ENCODE measurements around the gene IGFN1.

IGFN1 gene

DNA sequence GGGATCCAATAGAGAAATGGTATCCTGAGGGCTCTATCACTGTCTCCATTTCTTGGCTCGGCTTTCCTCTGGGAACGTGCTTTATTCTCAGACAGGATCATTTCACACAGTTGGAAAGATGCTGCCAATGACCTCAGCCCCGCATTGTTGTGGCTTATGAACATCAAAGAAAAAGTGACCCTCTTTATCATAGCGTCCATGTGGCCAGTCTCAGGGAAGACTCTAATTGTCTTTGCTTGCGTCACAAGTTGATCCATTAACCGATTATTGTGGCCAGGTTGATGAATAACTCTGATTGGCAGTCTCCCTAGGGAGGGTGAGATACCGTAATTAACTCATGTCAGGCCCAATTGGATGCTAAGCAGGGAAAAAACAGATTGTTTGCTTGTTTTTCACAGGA is 26.0 kb upstream of the IGFN1 start:
- DNase-seq, result no peak

DNA sequence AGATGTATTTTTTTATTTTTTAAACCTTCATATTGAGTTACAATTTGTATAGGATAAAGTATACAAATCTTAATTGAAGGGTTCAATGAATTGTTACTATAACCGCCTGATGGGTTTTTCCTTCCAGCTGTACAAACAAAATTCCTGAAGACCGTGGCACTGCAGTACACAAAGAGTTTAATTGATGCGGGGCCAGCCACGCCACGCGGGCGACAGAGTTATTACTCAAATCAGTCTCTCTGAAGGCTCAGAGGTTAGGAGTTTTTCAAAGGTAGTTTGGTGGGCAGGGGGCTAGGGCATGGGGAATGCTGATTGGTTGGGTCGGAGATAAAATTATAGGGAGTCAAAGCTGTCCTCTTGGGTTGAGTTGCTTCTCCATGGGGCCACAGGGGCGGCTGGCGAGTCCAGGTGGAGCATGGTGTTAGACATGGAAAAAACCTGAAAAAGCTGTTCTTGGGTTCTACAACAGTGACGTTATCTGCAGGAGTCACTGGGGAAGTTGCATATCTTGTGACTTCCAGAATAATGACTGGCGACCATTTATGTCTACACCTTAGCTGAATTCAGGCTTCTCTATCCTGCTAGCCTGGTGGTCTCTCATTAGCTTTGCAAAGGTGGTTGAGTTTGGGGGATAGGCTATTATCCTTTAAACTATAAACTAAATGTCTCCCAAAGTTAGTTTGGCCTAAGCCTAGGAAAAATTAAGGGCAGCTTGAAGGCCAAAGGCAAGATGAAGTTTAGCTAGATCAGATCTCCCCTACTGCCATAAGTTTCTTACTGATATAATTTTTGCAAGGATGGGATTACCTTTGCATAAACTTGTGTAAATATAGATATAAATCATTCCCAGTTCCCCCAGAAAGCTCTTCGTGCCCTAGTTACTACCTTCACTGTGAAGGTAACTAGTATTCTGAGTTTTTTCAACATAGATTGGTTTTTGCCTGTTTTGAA is 23.3 kb upstream of the IGFN1 start:
- no peak for DNase-seq

DNA sequence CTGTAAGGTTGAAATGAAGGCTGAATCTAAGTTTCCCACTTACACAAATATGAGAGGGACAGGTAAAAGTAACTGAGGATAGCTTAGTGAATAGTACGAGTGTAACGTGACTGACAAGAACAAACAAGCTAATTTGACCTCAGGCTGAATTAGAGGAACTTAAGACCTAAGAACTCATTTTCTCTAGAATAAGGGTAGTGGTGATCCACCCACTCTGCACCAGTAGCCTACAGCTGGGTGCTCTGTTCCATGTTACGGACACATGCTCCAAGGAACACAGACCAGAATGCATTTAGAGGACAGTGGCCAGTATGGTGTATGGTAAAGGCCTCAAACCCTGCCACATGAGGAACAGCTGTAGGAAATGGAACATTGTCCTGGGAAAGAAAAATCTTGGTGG is 21.4 kb upstream of the IGFN1 start:
- no peak for DNase-seq

DNA sequence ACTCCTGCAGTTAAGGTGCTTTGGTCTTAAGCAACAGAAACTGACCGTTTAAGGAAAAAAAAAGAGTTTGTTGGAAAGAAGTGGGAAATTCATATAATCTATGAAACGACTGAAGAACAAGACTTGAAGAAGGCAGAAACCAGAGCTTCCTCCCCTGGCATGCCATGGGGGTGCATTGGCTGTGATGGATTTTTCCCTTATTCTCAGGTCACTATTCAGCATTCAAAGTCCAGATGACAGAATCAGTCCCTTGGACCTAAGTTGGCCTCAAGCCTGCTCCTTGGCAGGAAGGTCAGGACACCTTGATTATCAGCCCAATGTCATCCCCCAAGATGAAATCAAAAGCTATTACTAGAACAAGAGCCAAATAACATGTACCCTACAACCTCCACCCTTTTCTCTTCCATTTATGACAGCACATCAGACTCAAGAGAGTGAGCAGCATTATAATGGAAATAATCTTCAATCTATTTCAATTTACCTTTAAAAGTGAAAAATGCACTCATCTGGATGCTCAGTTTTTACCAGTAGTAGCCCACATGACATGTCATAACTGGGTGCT is 20.6 kb upstream of the IGFN1 start:
- DNase-seq, result no peak

DNA sequence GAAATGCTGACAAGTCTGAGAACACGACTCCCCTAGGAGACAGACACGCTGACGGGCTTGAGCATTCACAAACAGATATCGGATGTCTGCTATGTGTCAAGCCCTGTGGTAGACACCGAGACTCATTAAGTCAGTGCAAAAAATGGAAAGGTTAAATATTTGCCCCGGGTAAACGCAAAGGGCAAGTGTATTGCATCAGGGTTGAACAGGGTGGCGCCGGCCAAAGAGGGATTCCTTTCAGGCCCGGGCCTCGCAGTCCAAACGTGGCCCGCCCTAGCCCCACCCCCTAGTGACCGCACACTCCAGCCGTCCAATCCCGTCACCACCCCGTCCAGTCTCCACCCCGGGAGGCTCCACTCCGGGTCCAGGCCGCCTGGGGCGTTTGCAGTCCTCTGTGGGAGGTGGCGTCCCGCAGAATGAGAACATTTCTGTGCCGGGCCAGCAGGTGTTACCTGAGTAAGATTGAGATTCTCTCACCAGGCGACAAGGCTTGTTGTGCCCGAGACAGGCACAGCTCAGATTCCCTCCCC is 20.0 kb upstream of the IGFN1 start:
- DNase-seq, result peak; percentile 95

DNA sequence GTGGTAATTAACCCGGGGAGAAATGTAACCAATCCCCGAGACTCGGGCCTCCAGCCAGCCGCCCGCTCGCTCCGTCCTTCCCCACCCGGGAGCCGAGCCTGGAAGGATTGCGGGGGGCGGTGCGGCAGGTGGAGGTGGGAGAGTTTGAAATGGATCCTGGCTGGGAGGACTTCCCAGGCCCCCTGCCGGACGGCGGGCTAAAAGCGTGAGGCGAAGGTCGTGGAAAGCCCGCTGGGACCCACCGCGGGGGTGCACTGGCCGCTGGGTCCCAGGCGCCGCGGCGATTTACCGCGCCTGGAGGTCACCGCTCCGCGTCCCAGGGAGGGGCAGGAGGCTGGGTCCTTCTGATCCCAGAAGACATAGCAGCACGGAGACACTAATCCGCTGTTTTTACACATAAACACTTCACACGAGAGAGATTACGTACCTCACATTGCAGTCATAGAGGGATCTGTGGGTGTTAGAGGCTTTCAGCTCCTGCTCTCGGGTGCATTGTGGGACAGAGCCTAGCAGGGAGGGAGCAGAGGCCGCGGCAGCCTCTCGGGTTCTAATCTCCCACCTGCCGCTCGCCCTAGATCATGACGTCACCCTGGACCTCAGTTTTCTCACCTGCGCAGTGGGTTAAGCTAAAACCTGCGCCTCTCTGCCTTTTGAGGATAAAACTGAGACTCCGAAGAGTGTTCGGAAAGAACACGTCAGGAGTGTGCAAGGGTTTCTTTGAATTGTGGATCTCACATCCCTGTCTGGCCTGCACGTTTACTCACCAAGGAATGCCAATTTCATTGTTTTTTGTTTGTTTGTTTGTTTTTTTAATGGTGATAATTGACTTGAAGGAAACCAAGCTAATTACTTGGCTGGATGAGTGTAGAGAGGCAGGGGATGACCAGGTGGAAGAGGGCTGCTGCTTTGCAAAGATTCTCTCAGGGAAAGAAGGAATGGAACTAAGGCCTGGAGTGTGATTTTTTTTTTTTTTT is 19.3 kb upstream of the IGFN1 start:
- peak; percentile 35 for DNase-seq

DNA sequence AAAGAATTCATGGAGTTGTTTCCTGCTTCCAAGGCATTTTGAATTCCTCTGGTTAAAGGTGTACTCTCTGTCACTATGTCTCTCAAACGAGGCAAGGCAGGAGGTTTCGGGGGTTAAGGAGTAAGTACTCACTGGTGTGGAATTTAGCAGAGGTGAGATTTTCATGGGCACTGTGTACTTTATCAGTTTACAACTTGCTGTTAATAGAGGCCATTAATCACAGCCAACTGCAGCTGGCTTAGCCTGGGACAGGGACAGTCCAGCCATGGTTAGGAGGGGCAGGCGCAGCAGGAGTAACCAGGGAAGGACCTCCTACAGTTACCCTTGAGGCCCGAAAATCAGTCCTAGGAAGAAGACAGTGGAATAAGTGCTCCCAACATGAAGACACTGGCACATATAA is 18.3 kb upstream of the IGFN1 start:
- DNase-seq, result no peak

DNA sequence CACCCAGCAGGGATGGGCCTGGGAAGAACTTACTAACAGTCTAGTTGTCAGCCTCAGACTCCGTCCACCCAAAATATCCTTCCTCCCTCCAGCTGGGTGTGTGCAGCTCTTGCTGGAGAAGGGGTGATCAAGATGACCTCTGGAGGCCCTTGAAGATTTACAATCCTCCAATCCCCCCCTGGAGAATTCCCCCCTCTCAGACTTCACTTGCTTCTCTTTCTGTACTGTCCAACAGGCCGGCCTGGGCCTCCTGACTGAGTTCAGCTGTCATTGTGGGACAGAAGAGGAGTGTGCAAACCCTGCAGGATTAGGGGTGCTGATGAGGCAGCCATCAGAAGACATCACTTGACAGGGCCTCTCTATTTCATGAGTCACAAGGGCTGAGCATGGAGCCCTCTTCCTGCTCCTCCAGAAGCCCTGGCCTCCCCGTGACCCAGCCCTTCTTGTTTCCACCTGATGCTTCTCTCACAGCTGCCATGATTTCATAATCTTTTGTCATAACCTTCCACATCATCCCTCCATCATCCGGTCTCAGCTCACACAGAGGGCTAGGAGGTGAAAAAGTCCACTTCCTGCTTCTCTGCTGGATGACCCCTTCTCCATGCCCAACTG is 17.5 kb upstream of the IGFN1 start:
- no peak for DNase-seq

DNA sequence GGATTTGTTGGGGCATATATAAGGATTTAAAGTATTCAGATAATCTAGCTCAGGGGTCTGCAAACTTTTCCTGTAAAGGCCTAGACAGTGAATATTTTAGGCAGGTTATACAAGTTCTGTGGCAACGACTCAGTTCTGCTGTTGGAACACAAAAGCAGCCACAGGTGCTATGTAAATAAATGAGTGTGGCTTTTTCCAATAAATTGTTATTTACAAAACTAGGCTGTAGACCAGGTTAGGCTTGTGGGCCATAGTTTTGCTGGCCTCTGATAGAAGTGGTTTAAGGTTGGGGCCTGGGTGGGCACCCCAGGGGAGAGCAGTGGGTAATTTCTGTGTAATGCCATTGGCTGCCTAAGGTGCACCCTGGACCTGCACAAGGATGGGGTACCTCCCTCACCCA is 16.9 kb upstream of the IGFN1 start:
- DNase-seq, result no peak

DNA sequence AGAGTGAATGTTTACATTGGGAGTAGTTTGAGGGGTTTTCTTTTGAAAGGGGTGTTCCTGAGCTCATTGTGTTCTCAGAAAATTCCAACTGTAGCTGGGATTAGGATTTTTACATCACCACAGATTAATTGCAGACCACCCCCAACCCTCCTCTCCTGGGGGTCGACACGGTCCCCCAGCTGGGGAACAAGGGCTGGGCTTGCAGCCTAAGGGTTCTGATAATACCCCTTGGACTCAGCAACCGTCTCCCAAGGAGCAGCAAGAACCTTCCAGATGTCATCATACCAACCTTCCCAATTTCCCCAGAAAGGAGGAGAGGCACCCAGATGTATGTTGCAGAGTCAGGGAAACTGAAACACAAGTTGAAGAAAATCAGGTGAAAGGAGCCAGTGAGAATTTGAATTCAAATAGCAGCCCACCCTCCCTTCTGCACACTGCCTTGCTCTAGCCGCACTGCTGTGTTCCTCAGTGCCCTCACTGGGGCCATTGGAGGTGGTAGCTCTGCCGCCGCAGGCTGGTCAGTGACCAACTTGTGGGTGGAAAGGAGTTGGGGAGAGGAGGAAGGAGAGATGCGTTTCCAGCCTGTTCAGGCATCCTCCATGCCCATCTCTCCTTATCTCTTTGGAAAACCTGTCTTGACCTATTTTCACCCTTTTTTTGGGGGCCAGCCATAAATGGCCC is 14.7 kb upstream of the IGFN1 start:
- DNase-seq, result no peak

DNA sequence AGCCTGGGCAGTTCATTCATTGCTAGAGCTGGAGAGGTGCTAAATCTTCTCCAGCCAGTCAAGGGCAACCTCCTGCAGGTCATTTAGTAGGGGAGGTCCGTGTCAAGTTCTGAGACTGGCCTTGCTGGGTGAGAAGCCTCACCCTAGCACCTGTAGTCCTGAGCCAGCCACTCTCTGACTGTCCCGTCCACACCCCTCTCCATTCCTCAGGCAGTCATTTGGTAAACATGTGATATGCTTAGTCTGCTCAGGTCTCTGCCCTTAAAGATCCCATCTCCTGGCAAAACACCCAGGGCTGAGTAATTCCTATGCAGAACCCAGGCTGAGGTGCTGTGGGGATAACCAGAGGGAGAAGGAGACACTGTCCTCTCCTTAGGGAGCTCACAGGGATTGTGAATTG is 13.7 kb upstream of the IGFN1 start:
- no peak for DNase-seq

DNA sequence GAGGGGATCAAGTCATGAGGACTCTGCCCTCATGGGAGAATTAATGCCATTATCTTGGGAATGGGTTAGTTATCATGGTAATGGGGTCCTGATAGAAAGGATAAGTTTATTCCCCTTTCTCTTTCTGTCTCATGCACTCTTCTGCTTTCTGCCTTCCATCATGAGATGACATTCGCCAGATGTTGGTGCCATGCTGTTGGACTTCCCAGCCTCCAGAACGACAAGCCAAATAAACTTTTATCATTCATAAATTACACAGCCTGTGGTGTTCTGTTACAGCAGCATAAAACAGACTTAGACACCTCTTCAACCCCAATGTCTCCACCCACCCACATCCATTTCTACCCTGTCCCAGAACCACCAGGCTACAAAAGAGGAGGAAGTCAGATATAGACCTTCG is 11.9 kb upstream of the IGFN1 start:
- DNase-seq, result no peak

DNA sequence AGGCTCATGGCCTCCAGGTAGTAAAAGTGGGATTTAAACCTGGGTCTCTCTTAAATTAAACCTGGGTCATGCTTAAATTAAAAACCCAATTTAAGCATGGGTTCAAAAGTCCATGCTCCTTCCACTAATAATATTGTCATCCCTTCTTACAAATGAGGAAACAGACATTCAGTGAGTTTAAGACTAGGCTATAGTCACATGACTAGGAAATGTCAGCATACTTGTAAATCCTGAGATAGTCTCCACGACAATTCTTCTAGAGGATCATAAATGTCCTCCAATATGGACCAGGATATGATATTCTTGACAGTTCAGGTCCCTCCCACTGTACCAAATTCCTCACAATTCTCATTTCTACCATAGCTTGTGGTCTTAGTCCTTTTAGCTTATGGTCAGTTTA is 10.5 kb upstream of the IGFN1 start:
- DNase-seq, result no peak

DNA sequence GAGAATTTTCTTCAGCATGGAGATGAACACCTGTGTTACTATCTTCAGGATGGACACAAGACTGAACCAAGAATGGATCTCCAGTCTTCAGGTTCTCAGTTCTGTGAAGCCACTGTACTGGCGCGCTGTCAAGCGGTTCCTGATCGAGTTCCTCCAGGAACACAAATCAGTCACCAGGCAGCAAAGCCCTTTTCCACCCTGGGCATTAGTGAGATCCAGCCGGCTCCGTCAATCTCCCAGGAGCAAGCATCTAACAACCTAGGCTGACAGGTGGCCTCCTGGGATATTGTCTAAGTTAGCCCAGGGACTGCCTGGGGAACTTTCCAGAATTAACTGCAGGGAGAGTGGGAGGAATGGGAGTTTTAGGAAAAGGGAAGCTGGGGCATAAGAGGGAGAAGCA is 9.7 kb upstream of the IGFN1 start:
- no peak for DNase-seq

DNA sequence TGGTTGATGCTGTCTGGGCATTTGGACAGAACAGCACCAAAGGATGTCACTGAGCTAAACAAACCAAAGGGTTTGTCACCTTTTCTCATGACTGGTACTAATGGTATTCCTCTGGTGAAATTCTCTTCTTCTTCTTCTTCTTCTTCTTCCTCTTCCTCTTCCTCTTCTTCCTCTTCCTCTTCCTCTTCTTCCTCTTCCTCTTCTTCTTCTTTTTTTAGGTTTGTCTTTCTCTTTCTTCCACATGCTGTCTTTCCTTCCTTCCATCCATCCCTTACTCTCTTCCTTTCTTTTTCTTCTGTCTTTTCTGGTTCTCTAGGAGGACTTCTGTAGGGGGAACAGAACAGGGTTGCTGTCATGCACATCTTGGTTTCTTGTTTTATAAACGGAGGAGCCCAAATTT is 9.3 kb upstream of the IGFN1 start:
- DNase-seq, result no peak

DNA sequence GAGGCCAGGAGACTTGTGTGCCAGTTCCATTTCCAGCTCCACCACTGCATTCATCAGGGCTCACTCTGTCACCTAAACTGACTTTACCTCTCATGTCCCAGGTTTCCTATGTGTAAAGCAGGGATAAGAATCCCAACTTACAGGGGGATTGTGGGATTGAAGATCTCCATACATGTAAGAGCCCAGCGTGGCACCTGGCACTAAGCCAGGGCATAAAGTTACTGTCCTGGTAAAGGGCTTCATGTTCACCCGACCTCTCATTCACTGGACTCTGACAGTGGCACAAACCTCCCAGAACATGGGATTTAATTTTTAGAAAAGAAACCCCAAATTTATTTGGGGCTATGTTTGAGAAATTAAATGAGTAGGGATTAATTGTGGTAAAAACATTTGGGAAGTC is 8.9 kb upstream of the IGFN1 start:
- no peak for DNase-seq

DNA sequence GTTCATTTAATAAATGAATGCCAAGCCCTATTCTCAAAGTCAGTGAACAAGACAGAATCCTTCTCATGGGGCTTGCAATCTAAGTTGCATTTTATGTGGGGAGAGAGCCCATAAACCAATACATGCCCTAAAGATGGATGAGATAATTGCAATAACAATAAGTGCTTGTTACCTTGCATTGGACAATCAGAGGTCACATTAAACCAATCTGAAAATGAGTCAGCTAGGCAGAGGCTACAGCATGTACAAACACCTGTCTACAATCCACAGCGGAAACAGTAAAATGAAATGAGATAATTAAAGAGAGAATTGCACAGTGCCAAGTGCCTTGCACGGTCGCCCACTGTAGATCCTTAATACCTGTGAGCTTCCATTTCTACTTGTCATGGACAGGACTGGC is 7.4 kb upstream of the IGFN1 start:
- no peak for DNase-seq

DNA sequence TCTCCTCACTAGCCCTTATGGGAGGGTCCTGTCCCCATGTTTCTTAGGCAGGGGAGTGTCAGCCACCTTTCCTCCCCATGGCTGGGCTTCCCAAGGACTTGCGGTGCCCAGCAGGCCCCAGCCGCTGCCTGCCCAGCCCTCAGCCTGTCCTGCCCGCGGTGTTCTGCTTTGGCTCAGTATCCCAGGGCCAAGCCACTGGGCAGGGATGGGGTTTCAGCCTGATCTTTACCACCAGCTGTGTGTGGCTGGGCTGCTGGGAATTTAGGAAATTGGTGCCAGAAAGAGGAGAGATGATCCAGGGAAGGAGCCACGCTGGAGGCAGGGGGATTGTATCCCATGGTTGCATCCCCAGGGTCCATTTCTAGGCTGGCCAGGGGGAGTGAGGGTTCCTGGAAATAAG is 6.9 kb upstream of the IGFN1 start:
- no peak for DNase-seq

DNA sequence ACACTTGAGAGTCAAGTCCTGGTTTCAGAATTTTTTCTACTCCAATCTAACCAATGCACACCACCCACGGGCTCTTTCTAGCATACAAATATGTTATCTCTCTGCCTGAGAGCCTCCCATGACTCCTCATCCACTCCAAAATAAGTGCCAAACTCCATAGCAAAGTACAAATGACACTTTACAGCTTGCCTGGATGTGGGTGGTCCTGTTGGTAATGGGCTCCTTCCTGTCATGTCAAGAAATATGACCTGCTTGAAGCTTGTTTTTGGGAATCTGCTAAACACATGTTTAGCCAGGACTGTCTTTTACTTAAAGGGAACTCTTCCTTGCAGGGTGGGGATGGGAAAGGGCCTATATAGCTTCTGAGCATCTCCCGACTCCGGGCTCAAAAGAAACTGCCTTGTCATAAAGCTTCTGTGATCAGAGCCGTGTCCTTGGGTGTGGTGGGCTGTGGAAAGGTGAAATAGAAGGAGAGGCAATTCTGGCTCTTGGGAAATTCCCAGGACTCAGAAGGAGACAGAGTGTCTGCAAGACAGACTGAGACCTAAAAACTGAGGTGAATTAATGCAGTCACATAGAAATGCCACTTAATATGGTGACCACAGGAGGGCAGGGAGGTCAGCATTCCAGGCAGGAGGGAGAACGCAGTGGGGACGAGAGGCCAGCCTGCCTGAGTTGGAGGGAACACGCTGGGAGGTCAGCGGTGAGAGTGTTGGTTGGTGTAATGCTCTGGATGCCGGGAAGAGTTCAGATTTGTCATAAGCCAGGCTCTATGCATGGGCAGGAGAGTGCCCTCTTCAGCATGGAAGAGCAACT is 6.1 kb upstream of the IGFN1 start:
- DNase-seq, result no peak

DNA sequence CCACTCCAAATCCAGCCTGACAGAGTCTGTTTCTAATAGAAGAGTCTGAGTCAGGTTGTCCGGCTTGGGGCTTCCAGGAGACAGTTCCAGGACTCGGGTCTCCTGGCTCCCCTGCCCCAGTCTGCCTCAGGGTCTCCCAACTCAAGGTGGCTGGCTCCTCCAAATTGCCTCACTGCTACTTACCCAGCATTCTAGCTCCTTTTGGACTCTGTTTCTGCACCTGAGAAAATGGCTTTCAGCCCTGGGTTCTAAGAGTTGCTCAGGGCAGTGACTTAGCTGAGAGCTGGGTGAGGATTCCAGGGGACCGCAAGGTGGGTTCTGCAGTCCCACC is 5.5 kb upstream of the IGFN1 start:
- DNase-seq, result no peak

DNA sequence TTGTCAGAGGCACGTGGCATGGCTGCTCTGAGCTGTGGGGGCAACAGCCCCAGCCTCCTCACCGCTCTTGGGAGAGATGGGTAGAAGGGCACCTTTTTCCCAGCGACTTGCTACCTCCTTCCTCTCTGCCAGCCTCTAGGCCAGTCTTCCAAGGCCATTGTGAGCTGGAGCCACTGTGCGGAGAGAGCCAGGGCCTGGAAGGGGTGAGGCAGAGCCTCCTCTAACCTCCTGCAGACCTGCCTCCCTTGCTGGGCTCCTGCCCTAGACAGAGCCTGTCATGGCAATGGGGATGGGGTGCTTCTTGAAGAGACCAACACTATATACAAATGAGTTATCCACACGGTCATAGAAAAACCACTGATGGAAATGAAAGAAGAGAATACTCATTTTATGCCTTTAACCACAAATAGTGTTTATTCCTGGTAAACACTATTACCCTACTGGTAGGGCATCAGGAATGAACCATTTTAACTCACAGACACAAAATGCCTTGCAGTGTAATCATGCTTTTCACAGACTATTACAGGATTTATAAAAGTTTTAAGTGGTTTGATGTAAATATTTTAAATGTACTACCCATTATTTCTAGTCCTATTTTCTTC is 5.0 kb upstream of the IGFN1 start:
- DNase-seq, result no peak

All from NCI-H1048 (cell line).